Measurements from ENCODE around the gene ZNF625.
"Not testable (repeated sequence)": the region's sequence is repeated elsewhere in the genome, so short reads cannot be mapped to it uniquely, and the experiment has no call there.

Gene ZNF625

GRCh38 chr19:12137221-12137940 is 19.2 kb downstream of the ZNF625 start:
- DNase-seq = peak; percentile 29

- DNase-seq = no peak
Measured at GRCh38 chr19:12133069-12133468, 23.5 kb downstream of the ZNF625 start.

- DNase-seq = no peak
Measured at GRCh38 chr19:12126707-12127106, 29.8 kb downstream of the ZNF625 start.

GRCh38 chr19:12117201-12117970 is 39.1 kb downstream of the ZNF625 start:
- DNase-seq = no peak

- DNase-seq = no peak
Measured at GRCh38 chr19:12113121-12113520, 43.4 kb downstream of the ZNF625 start.

GRCh38 chr19:12112701-12113100 is 43.8 kb downstream of the ZNF625 start:
- no peak for DNase-seq

- DNase-seq = no peak
Measured at GRCh38 chr19:12111943-12112637, 44.4 kb downstream of the ZNF625 start.

- DNase-seq = no peak
Measured at GRCh38 chr19:12111176-12111575, 45.4 kb downstream of the ZNF625 start.

GRCh38 chr19:12103909-12104308 is 52.6 kb downstream of the ZNF625 start:
- DNase-seq = not testable (repeated sequence)

- DNase-seq = no peak
Measured at GRCh38 chr19:12098040-12098439, 58.5 kb downstream of the ZNF625 start.

GRCh38 chr19:12095111-12095790 is 61.3 kb downstream of the ZNF625 start:
- no peak for DNase-seq

All from stimulated activated CD4-positive, alpha-beta T cell treated with anti-CD3 and anti-CD28 coated beads, Interleukin-4, amount 100 ng/mL, for 1 hour (primary cell).